ENCODE results near the gene DCST2. TPM values are rescaled to one million over a fixed set of nuclear protein-coding genes. Genes with fewer than 3 reads are reported as not detected.

Gene DCST2
- total and polyA plus RNA-seq, 10 of the 15 experiments (the other 5 are each of a cell fraction or from before 2014, with no cell fraction given) = 0.33 to 0.41 (median 0.36) TPM; not detected in 7

GRCh38 chr1:155075535-155075934, 42.0 kb upstream of the DCST2 start:
- intact Hi-C loops (cut with micrococcal nuclease; ENCODE audit: unreplicated experiment) = no loop called here
- RAD21 ChIA-PET (ENCODE audit: unreplicated experiment) = interaction anchor here (1.7 kb wide), 1 partner anchor 11 kb away, joined by 7 read pairs; the partner anchor contains the start of gene EFNA4
- H3K36me3 ChIP-seq (ENCODE audit: control insufficient read depth in 2 of 2, insufficient read depth in 2 of 2, low read length in 1 of 2) = no peaks in the 10 kb centered on the region
- in situ Hi-C loops (cut with MboI) = no loop called here
- POLR2A ChIA-PET = interaction anchor here (0.8 to 1.5 kb wide), 2 partner anchors 9 to 11 kb away, joined by 3 to 5 read pairs; no protein-coding TSS in a partner anchor
- peaks cover 7 to 9% of the 10 kb centered on the region in 2 experiments; a peak in 3 of 4 replicates for H3K27me3 ChIP-seq (replicated peaks in 1 of 2; ENCODE audit: control insufficient read depth in 2 of 2, insufficient read depth in 2 of 2, low read length in 1 of 2)
- H3K27ac ChIP-seq (ENCODE audit: control insufficient read depth, insufficient read depth) = no peak overlapping the region
- SMC1A ChIA-PET (ENCODE audit: uncharacterized antibody, unreplicated experiment) = interaction anchor here (1.2 kb wide), 1 partner anchor 93 kb away, joined by 4 read pairs; no protein-coding TSS in a partner anchor
- H3K79me2 ChIP-seq (ENCODE audit: control insufficient read depth, insufficient read depth, low read length) = no peaks in the 10 kb centered on the region
- no peaks in the 10 kb centered on the region for H3K9me3 ChIP-seq (replicated peaks; ENCODE audit: control insufficient read depth, insufficient read depth, low read length)
- H3K4me3 ChIP-seq = no peak overlapping the region
- ATAC-seq (no peak), DNase-seq (ENCODE audit: low read depth, low spot score) (no peak), FAIRE-seq (no peak)
- H3K9ac ChIP-seq (ENCODE audit: control insufficient read depth, insufficient read depth, low read length) = no peak overlapping the region
- H3K4me2 ChIP-seq (ENCODE audit: control insufficient read depth, insufficient read depth) = no peak overlapping the region
- H3K4me1 ChIP-seq (ENCODE audit: control insufficient read depth, insufficient read depth, low read length) = peaks cover 18% of the 10 kb centered on the region
- no TSS peak for BruUV-seq (replicated peaks)
- no peak overlapping the region for H2AFZ ChIP-seq (ENCODE audit: control insufficient read depth, low read depth, low read length)
- no peaks in the 10 kb centered on the region for H4K20me1 ChIP-seq (ENCODE audit: control insufficient read depth, insufficient read depth)
- TF ChIP-seq YBX1 (IDR thresholded peaks at IDR 0.05) = no peak
- no peak for TF ChIP-seq REST (IDR thresholded peaks at IDR 0.05; ENCODE audit: low read depth, low read length)
- TF ChIP-seq SUPT20H (IDR thresholded peaks at IDR 0.05; ENCODE audit: borderline replicate concordance, control insufficient read depth, low read depth, low read length) = no peak
- no peak for TF ChIP-seq TCF3 (IDR thresholded peaks at IDR 0.05; ENCODE audit: borderline replicate concordance, insufficient read depth, low read depth, low read length)
- TF ChIP-seq ZNF274 (IDR thresholded peaks at IDR 0.05; ENCODE audit: insufficient read depth, insufficient read length) = no peak
- TF ChIP-seq SIX5 (IDR thresholded peaks at IDR 0.05; ENCODE audit: low read depth, low read length, severe bottlenecking) = no peak
- TF ChIP-seq TARDBP (IDR thresholded peaks at IDR 0.05; ENCODE audit: borderline replicate concordance) = no peak
- TF ChIP-seq SMAD1 (IDR thresholded peaks at IDR 0.05; ENCODE audit: low read depth, partially characterized antibody) = no peak
- no peak for TF ChIP-seq TAF1 (IDR thresholded peaks at IDR 0.05; ENCODE audit: borderline replicate concordance, low read depth, low read length)
- TF ChIP-seq IKZF1 (conservative IDR thresholded peaks at IDR 0.05) = no peak
- TF ChIP-seq TBL1XR1 (IDR thresholded peaks at IDR 0.05; ENCODE audit: low read depth, low read length) = no peak
- no peak for TF ChIP-seq MAX (IDR thresholded peaks at IDR 0.05; ENCODE audit: low read depth, low read length)
- no peak for TF ChIP-seq RAD21 (IDR thresholded peaks at IDR 0.05; ENCODE audit: insufficient read depth, low read depth, low read length)
- TF ChIP-seq KLF5 (IDR thresholded peaks at IDR 0.05; ENCODE audit: partially characterized antibody) = no peak
- no peak for TF ChIP-seq ATF3 (IDR thresholded peaks at IDR 0.05; ENCODE audit: borderline replicate concordance, extremely low read depth, low read depth, low read length)
- CTCF ChIA-PET = interaction anchor here (1.8 to 3.2 kb wide), 4 partner anchors 10 to 32 kb away, joined by 7 to 32 read pairs (median 12); partner anchors contain the start of gene EFNA4
- WGBS (ENCODE audit: insufficient coverage, insufficient replicate concordance, low lambda C conversion rate, missing lambda C conversion rate) = 52% methylated on average over 5 of the region's 5 CpGs
